Psoas muscle (tissue), 8 donors: ENCODE results near the gene ADRA2C. TPM values are rescaled to one million over a fixed set of nuclear protein-coding genes. Genes with fewer than 3 reads are reported as not detected.

Experiments used
- ATAC-seq, 4 donors: fragments of 200-7000 bp; cut with Tn5 transposase; one replicate each; pipeline ENCODE4 v1.9.1; 2020; ENCODE audit warnings: moderate library complexity in 3 of 4, mild to moderate bottlenecking in 2 of 4
- DNase-seq, 2 donors: peaks; one replicate each; pipeline ENCODE4 v3.0.0-alpha.2; 2020
- H3K27ac ChIP-seq: fragments of 200-600 bp; one replicate; pipeline ENCODE4 v1.8.0; 2022
- H3K27me3 ChIP-seq, 3 donors: fragments of 200-600 bp in 1 of 3; one replicate each; pipeline versions ENCODE4 v1.6.1 to v1.8.0; 2013 to 2022; ENCODE audit warnings: low read length in 2 of 3, mild to moderate bottlenecking in 2 of 3, moderate library complexity in 1 of 3; ENCODE audit not compliant: insufficient read depth in 3 of 3
- H3K36me3 ChIP-seq, 2 donors: fragments of 200-600 bp in 1 of 2; one replicate each; pipeline versions ENCODE4 v1.6.1 to v1.8.0; 2013 to 2022; ENCODE audit warnings: low read depth in 1 of 2, mild to moderate bottlenecking in 1 of 2, moderate library complexity in 1 of 2; ENCODE audit not compliant: insufficient read depth in 1 of 2
- H3K4me1 ChIP-seq: fragments of 200-600 bp; one replicate; pipeline ENCODE4 v1.8.0; 2022
- H3K4me3 ChIP-seq: fragments of 200-600 bp; one replicate; pipeline ENCODE4 v1.8.0; 2022; ENCODE audit warnings: mild to moderate bottlenecking
- H3K9me3 ChIP-seq: fragments of 200-600 bp; one replicate; pipeline ENCODE4 v1.8.0; 2022
- WGBS, 3 donors: extraction: QIAGEN DNeasy Blood & Tissue Kit; methylation state at CpG; one replicate each; pipeline versions ENCODE4 v1.1.6 to v1.1.7; 2013; 5-methylcytosine and 5-hydroxymethylcytosine counted together
- intact Hi-C, 2 donors: fragments of 100-400 bp; cut with DNase I; formaldehyde crosslinking; loops; one replicate each; pipeline versions ENCODE4 v1.11.0 to v1.14.2; 2022
- polyA plus RNA-seq, 3 donors: library from polyadenylated mRNA; stranded (reverse); fragments of 200-250 nt; gene quantifications; one replicate each; pipeline ENCODE4 v1.2.3, GENCODE V29; 2013
- total RNA-seq, 4 donors: library from RNA; stranded (reverse); fragmentation: NEBNext Ultra II Directional in 2 of 4; extraction: Animal tissue kit (Norgen Biotek cat#: 25700) in 2 of 4; gene quantifications; one replicate each; pipeline versions ENCODE4 v1.2.1 to v1.2.4, GENCODE V29; 2021 to 2023
- TF ChIP-seq, protein P1 (sequence below): fragments of 200-600 bp; IDR thresholded peaks from one replicate; pipeline ENCODE4 v1.8.0; 2022; ENCODE audit warnings: antibody characterized with exemption
- donor health status: healthy with polysubstance abuse.
- donor health status: DM: no; HTN: no; CAD: no; lungs with moderate emphysema.
- donor health status: Bipolar disorder and iron deficiency.
- donor health status: healthy.
- donor health status: DM: yes; HTN: yes; CAD: no.
- donor health status: DM: no; HTN: no; CAD: no.
- donor health status: DM: no; HTN: no; CAD: no.
- donor health status: DM: yes; HTN: yes; CAD: no.

The ADRA2C gene
- total and polyA plus RNA-seq, 7 donors: 1.8 to 5.0 (median 3.8) TPM

DNA sequence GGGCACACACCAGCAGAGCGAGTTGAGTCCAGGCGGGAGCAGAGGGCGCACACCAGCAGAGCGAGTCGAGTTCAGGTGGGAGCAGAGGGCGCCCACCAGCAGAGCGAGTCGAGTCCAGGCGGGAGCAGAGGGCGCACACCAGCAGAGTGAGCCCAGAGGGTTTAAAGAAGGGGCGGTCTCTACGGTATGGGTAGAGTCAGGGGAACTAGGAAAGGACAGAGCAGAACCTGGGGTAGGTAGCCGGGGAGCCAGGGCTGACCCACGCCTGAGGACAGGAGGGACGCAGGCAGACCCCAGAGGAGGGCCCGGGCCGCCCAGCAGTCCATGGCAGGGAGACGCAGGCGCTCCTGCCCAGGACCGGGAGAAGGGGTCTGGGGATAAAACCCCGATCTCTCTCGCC is 22.0 kb upstream of the ADRA2C start:
- no peaks in the 10 kb centered on the region for H3K4me1 ChIP-seq
- H3K9me3 ChIP-seq: no peaks in the 10 kb centered on the region
- no peak overlapping the region for H3K27ac ChIP-seq
- peaks cover 0 to 69% (median 31%) of the 10 kb centered on the region in 3 donors for H3K27me3 ChIP-seq
- DNase-seq: peak in 1 of 2 donors; percentile 30
- no peak overlapping the region for H3K4me3 ChIP-seq
- no peak for ATAC-seq
- TF ChIP-seq, protein P1, sequence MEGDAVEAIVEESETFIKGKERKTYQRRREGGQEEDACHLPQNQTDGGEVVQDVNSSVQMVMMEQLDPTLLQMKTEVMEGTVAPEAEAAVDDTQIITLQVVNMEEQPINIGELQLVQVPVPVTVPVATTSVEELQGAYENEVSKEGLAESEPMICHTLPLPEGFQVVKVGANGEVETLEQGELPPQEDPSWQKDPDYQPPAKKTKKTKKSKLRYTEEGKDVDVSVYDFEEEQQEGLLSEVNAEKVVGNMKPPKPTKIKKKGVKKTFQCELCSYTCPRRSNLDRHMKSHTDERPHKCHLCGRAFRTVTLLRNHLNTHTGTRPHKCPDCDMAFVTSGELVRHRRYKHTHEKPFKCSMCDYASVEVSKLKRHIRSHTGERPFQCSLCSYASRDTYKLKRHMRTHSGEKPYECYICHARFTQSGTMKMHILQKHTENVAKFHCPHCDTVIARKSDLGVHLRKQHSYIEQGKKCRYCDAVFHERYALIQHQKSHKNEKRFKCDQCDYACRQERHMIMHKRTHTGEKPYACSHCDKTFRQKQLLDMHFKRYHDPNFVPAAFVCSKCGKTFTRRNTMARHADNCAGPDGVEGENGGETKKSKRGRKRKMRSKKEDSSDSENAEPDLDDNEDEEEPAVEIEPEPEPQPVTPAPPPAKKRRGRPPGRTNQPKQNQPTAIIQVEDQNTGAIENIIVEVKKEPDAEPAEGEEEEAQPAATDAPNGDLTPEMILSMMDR: no peak
- WGBS, 3 donors: 67 to 75% (median 68%) methylated on average over 20 to 22 of the region's 22 CpGs
- H3K36me3 ChIP-seq: no peaks in the 10 kb centered on the region
- intact Hi-C loops: no loop called here

- TF ChIP-seq, protein P1: no peak
- Histone ChIP-seq H3K9me3 (no peaks in the 10 kb centered on the region), H3K27ac (no peak overlapping the region), H3K4me1 (no peaks in the 10 kb centered on the region), H3K36me3 (no peaks in the 10 kb centered on the region), H3K27me3 (peaks cover 0 to 68% (median 28%) of the 10 kb centered on the region in 3 donors), H3K4me3 (no peak overlapping the region)
- DNase-seq: no peak
- ATAC-seq: no peak
- 21 to 33% (median 26%) methylated on average over 14 of the region's 14 CpGs for WGBS, 3 donors
- intact Hi-C loops: no loop called here
Measured at GRCh38 chr4:3744901-3745300, 21.3 kb upstream of the ADRA2C start.

DNA sequence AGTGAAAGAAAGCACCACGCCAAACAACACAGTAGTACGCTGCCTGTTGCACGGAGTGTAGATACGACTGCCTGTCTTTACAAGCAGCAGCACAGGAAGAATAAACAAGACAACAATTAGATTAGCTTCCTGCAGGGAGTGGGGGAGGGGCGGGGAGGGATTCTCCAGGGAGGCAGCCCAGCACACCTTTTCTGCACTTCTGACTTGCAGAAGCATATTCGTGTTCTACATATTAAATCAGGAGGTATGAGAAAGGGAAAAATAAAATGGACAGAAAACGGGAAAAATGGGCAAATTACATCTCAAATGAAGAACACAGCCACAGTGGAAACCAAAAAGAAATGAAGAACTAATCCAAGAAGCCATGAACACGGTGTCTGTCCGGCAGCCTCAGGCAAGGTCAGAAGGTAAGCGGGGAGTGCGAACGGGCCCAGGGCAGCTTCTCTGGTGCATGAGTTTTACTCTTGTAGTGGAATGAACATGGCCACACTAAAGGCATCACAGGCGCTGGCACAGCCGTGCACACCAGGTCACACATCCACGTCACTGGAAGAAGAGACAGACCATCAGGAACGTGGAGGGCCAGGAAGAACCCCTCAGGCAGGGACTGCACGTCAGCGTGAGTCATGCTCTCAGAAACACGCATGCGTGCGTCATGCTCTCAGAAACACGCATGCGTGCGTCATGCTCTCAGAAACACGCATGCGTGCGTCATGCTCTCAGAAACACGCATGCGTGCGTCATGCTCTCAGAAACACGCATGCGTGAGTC is 20.1 kb upstream of the ADRA2C start:
- ATAC-seq (no peak), DNase-seq (peak in 1 of 2 donors; percentile 28)
- WGBS, 3 donors: 72 to 74% (median 73%) methylated on average over 30 to 32 of the region's 32 CpGs
- Histone ChIP-seq H3K27ac (no peak overlapping the region), H3K4me1 (no peaks in the 10 kb centered on the region), H3K27me3 (peaks cover 0 to 79% (median 24%) of the 10 kb centered on the region in 3 donors), H3K9me3 (no peaks in the 10 kb centered on the region), H3K36me3 (no peaks in the 10 kb centered on the region), H3K4me3 (no peak overlapping the region)
- intact Hi-C loops: no loop called here
- TF ChIP-seq, protein P1: no peak

DNA sequence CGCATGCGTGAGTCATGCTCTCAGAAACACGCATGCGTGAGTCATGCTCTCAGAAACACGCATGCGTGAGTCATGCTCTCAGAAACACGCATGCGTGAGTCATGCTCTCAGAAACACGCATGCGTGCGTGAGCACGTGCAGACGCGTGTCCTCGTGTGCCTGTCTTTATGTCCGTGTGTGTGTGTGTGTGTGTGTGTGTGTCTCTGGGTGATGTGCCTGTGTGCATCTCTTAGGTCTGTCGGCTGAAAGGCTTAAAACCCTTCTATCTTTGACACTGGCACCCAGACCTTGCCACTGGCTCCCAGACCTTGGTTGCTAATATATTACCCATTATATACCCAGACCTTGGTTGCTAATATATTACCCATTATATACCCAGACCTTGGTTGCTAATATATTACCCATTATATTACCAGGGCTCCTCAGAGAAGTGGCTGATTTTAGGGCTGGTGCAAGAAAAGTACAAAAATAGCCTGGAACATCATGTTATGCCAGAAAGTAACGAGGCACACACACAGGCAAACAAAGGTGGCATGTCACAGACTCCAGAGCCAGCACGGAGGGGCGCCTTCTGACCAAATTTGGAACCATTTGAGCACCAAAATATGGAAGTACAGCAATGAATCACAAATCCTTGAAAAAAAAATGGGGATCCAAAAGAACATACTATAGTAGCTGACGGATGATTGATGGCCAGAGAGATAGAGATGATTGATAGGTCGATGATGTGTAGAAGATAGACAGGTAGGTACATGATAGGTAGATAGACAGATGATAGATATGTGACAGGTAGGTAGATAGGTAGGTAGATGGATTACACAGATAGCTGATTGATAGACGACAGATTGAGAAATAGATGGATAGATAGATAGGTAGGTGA is 19.2 kb upstream of the ADRA2C start:
- intact Hi-C loops: no loop called here
- WGBS, 3 donors: 75 to 81% (median 76%) methylated on average over 19 to 21 of the region's 23 CpGs
- ATAC-seq: no peak
- Histone ChIP-seq H3K9me3 (no peaks in the 10 kb centered on the region), H3K4me1 (no peaks in the 10 kb centered on the region), H3K4me3 (no peak overlapping the region), H3K27ac (no peak overlapping the region), H3K36me3 (no peaks in the 10 kb centered on the region), H3K27me3 (peaks cover 0 to 84% (median 20%) of the 10 kb centered on the region in 3 donors)
- TF ChIP-seq, protein P1: no peak
- no peak for DNase-seq
